Islet precursor cell (in vitro differentiated cells): Measurements from ENCODE around the gene TRIM24.

ENCODE experiments used
- DNase-seq: peaks from one replicate; pipeline ENCODE4 v3.0.0-alpha.2; 2018

TRIM24 gene

DNA sequence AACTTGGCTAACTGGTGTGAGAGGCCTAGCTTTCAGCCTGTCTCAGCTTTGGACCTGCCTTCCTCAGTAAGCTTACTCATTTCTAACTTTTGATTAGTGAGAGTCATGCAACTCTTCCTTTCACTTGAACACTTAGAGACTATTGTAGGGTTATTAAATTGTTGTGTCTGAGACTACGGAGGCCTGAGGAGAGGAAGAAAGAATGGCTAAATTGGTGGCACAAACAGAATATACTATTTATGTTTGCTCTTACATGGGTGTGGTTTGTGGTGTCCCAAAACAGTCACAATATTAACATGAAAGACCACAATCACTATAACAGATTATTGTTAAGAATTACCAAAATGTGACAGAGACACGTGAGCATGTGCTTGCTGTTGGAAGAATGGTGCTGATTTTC, 82.1 kb downstream of the TRIM24 start:
- no peak for DNase-seq

DNA sequence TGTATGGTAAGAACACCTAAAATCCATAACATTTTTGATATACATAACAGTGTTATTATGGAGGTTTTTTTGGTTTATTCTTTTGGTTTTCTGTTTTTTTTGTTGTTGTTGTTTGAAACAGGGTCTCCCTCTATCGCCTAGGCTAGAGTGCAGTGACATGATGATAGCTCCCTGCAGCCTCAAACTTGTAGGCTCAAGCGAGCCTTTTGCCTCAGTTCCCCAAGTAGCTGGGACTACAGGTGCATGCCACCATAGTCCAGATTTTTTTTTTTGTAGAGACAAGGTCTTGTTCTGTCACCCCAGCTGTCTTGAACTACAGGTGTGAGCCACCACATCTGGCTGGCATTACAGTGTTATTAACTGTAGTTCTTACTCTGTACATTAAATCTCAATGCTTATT, 83.7 kb downstream of the TRIM24 start:
- no peak for DNase-seq

DNA sequence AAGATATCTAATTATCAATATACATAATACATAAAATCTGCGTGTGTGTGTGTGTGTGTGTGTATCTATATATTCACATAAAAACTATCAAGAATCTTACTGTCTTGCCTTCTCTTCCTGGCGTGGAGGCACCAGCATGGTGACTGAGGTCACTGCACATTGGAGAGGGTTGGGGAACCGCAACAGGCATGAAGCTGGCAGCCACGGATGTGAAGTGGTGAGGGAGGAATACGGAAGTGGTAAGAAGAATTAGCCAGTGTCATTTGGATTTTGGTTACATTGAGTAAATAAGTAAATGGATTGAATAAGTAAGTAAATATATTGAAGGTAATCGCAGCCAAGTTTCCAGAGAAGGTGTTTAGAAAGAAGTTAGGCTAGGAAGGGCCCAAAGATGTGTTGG, 85.1 kb downstream of the TRIM24 start:
- no peak for DNase-seq

DNA sequence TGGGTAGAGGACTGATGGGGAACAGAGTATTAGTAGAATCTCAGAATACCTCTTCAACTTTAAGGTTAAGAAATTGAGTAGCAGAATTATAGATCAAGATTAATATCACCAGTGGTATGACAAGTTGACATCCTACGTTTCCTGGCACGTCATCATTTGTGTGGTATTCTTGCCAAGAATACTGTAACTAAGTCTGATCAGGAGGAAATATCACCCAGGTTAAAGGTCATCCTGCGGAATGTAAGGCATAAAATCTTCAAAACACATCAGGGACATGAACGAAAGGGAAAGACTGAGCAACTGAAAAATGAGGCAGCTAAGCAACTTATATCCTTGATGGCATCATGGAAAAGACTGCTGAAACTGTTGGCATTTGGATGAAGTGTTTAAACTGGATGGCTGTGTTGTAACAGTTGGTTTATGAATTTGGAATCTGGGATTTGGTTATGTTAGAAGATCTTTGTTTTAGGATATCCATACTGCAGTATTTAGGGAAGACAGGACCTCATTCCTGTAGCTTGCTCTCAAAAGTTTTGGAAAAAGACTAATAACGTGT, 86.1 kb downstream of the TRIM24 start:
- DNase-seq: no peak

DNA sequence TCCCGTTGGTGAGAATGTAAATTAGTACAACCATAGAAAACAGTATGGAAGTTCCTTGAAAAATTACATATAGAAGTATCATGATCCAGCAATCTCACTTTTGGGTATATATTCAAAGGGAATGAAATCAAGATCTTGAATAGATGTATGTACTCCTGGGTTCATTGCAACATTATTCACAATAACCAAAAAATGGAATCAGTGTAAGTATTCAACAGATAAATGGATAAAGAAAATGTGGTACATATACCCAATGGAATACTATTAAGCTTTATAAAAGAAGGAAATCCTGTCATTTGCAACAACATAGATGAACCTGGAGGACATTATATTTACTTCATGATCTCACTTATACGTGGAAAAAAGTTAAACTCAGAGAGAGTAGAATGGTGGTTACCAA, 86.8 kb downstream of the TRIM24 start:
- DNase-seq: no peak

DNA sequence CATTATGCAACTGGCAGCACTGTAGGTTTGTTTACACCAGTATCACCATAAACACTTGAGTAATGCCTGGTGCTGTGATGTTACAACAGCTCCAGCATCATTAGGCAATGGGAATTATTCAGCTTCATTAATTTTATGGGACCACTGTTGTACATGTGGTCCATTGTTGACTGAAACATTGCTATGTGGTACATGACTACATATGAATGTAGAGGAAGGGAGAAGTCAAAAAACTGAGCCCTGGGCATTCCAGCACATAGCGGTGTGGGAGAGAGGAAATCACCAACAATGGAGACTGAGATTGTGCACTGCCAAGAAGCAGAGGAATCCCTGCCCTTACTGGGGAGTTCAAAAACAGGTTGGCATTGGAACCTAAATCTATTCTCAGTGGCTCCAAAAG, 89.0 kb downstream of the TRIM24 start:
- DNase-seq: no peak

DNA sequence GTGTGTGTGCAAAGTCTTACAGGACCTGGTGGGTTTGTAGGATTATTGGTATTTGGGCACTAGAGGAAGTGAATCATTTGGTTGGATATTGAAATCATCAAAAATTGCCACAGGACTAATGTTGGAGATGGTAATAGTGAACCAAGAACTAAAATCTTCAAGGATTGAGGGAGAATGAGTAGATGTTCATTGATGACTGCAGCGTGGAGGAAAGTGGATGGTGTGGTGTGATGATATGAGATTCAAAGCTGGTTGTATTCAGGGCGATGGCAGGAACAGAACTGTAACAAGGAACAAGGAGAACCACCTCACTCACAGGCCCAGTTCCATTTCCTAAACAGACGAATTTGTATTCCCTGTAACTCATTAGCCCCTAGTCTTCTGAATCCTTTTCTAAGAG, 90.3 kb downstream of the TRIM24 start:
- no peak for DNase-seq

DNA sequence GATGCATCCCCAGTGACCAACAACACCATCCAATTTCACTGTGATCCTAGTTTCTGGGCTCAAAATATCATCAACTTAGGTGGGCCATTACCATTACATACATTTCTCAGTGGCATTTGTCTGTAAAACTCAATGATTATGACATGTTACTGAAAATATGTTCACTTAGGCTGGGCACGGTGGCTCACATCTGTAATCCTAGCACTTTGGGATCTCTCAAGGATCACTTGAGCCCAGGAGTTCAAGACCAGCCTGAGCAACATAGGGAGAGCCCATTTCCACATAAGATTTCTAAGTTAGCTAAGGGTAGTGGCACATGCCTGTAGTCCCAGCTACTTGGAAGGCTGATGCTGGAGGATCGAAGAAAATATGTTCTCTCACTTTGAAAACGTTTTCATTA, 91.0 kb downstream of the TRIM24 start:
- no peak for DNase-seq

DNA sequence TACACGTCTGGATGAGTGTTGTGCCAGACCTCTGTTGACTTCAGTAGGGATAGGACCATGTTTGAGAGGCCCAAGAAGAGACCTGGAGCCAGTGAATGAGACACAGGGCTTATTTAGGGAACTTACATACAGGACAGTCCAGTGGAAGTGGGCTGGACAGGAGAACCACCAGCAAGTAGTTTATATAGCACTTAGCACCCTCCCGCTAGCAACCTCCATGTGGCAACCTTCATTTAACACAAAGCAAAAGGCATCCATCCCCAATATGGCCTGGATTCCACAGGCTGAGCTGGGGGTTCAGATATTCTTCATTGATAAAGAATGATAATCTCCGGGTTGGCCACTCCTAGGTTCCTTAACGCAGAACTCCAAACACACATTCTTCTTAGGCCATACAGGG, 93.7 kb downstream of the TRIM24 start:
- no peak for DNase-seq

DNA sequence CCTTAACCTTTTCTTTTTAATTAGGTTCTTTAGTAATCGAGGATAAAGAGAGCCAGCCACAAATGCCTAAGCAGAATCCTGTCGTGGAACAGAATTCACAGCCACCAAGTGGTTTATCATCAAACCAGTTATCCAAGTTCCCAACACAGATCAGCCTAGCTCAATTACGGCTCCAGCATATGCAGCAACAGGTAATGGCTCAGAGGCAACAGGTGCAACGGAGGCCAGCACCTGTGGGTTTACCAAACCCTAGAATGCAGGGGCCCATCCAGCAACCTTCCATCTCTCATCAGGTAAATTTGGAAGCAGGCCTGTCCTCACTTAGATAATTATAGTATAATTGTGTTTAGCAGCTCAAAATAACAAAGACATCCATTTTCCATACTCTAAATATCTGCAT, 94.6 kb downstream of the TRIM24 start:
- DNase-seq: no peak

DNA sequence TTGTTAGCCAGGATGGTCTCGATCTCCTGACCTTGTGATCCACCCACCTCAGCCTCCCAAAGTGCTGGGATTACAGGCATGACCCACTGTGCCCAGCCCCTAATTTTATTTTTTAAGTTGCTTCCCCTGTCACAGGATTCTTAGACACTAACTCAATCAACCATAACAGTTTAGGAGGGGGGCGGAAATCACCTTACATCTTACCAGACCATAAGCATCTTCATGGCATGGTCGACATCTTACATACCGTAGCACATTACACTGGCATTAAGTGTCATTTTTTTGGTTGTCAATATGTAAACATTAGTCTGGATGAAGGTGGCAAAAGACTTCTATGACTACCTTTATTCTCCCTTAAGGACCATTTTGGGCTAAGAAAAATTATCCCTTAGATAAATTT, 95.6 kb downstream of the TRIM24 start:
- no peak for DNase-seq

DNA sequence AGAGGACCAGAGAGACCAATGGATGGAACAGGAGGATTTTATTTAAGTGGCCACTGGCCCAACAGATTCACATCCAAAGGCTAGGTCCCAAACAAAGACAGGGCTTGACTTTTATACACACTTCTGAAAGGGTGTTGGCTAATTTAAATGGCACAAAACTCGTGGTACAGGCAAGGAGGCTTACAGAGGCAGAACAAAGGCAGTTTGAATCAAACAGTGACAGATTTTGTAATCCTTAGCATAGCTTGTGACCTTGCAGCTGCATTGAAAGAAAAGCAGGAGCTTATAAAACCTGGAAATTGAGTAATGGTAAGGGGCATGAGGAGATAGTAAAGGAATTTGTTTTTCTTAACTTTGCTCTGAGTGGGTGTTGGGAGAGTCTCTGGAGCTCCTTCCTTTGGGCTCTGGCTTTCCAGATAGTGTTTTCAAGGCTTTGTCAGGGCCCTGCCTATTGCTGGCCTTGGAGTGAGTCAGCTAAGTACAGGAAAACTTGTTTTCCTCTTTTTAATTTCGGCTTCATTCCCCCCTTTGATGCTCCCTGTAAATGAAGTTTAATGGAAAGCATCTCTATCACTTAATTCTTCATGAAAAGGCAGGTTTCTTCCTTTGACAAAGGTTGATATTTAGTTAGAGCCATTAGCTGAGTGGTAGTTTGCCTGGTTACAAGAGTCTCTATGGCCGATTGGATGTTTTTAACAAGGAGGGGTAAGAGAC, 96.9 kb downstream of the TRIM24 start:
- no peak for DNase-seq

DNA sequence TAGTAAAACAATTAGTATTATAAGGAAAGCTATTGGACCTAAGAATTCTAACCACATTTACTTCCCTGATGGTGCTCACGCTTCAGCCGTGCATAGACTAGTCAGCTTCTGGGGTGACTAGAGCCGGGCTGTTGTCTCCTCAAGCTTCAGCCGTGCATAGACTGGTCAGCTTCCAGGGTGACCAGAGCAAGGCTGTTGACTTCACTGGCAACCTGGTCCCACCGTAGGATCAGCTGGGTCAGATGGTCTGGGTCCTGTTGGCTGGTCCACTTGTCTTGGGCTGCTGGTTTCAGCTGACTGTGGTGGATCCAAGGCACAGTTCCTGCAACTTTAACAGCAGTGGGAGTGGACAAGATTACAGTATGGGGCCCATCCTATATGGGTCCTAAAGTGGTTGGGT, 99.4 kb downstream of the TRIM24 start:
- no peak for DNase-seq

DNA sequence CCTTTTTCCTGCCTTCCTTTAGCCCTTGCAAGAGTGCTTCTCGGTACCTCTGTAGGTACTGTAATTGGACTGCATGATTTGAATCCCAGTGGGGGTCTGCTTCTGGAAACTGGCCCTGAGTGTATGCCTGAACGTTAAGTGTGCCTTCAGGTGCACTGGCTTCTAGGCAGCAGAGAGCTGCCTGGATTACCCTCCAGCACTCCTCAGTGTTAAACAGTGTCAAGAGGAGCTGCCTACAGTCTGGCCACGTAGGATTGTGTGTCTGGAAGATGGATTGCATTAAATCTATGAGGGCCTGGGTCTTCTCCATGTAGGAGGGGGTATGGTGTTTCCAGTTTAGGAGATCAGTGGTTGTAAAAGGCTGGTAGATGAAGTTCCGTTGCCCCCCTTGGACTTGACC, 103.7 kb downstream of the TRIM24 start:
- no peak for DNase-seq

DNA sequence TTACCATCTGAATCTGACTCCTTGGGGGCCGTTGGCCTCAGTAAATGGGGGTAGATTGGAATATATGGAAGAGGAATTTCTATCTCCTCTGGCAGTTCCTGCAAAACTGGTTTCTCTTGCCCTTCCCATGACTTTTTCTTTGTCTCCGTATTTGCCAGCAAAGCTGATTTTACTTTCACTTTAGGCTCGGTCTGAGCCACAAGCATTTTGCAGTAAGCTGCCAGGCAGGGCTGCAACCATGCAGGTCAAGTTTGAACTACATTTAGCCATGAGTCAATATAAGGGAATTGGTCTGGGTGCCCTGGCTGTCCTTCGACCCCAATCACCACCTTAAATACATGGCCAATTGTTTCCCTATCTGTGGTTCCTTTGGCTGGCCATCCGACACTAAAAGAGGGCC, 104.3 kb downstream of the TRIM24 start:
- no peak for DNase-seq

DNA sequence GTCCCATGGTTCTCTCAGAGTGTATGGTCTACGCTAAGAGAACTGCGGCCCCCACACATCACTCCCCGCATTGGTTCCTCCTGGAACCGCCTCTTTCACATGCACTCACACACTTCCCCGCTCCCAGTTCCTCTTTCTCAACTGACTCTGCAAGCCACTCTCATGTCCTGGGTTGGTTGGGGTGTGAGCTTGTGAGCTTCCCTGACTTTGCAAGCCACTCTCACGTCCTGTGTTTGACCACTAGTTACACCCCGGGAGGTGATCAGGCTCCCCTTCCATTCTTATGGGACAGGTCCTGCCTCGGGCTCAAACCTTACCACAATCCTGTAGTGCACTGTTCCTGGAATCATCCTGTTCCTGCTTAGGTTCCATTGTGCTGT, 105.0 kb downstream of the TRIM24 start:
- DNase-seq: no peak

DNA sequence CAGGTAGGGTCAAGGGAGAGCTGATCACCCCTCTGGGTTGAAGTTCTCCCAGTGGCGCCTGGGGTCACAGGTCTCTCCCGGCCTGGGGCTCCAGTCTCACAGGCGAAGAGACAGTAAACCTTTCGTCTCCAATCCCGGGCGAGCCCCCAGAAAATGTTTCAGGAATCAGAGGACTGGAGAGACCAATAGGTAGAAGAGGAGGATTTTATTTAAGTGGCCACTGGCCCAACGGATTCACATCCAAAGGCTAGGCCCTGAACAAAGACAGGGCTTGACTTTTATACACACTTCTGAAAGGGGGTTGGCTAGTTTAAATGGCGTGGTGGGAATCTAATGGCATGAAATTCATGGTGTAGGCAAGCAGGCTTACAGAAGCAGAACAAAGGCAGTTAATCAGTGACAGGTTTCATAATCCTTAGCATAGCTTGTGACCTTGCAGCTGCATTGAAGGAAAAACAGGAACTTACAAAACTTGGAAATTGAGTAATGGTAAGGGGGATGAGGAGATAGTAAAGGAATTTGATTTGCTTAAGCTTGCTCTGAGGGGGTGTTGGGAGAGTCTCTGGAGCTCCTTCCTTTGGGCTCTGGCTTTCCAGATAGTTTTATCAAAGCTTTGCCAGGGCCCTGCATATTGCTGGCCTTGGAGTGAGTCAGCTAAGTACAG, 105.5 kb downstream of the TRIM24 start:
- DNase-seq: no peak

DNA sequence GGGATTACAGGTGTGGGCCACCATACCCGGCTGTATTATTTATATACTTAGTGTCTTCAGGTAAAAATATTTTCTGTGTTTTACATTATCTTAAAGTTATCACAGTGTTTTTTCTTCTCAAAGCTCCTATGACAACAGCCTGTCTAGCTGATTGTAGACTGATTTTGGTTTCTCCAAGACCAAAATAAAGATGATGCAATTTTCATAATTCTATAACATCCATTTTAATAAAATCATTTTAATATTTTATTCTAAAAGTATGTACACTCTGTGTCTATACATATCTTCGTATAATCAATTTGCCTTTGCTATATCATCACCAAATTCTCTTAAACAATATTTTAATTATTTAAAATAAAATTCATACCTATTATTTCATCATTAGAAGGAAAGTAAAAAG, 108.6 kb downstream of the TRIM24 start:
- no peak for DNase-seq

DNA sequence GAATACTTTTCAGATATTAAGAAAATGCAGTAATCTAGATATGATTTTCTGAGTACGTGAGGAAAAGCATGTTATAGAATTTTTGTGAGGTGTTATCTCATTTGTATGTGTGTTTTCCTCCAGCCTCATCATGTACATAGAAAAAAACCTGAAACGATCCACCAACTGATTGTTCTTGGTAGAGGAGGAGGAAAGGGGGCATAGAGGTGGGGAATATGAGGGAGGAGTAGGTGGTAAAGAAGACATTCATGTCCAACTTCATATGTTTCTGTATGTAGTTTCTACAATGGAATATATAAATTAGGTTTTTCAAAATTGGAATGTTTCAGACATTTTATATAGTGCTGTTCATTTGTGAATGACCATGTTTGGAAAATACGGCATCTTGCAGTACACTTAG, 109.4 kb downstream of the TRIM24 start:
- DNase-seq: no peak

DNA sequence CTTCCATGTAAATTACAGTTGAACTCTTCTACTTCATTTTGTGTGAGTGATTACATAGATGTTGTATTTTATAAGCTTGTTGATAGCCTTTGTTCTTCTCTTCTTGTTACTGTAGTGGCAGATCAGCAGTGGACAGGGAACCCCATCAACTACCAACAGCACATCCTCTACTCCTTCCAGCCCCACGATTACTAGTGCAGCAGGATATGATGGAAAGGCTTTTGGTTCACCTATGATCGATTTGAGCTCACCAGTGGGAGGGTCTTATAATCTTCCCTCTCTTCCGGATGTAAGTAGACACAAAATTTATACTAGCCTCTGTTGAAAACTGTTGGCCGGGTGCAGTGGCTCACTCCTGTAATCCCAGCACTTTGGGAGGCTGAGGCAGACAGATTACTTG, 110.7 kb downstream of the TRIM24 start:
- no peak for DNase-seq

DNA sequence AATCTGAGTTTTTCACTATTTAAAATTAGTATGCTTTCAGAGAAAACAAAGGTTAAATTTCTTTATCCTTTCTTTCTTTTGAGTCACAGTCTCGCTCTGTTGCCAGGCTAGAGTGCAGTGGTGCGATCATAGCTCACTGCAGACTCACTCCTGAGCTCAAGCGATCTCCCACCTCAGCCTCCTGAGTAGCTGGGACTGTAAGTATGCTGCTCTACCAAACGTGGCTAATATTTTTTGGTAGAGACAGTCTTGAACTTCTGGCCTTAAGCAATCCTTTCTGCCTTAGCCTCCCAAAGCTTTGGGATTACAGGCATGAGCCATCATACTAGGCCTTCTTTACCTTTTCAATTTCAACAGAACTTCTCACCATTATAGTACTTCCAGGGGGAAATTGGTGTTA, 113.7 kb downstream of the TRIM24 start:
- DNase-seq: no peak

DNA sequence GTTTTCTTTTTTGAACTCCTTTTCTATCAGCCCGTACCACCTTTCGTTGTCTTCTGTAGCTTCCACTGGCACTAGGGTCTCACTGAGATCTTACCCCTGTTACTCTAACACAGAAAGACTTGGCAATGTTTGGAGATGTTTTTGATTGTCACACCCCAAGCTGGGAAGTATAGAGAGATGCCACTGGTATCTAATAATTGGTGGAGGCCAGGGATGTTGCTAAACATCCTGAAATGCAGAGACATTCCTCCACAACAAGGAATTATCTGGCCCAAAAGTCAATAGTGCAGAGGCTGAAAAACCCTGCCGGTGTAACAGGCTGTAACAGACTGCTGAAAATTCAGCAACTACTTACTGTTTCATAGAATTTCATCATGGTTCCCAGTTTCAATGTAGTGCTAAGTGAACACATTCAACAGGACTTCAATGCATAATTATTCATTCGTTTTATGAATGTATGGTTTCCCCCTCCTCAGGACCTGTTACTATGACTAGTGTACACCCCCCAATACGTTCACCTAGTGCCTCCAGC, 115.9 kb downstream of the TRIM24 start:
- DNase-seq: no peak

DNA sequence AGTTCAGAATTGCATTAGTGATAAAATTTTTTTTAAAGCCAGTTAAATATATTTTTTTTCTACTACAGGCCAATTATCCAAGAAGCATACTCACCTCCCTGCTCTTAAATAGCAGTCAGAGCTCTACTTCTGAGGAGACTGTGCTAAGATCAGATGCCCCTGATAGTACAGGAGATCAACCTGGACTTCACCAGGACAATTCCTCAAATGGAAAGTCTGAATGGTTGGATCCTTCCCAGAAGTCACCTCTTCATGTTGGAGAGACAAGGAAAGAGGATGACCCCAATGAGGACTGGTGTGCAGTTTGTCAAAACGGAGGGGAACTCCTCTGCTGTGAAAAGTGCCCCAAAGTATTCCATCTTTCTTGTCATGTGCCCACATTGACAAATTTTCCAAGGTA, 119.1 kb downstream of the TRIM24 start:
- DNase-seq: no peak

DNA sequence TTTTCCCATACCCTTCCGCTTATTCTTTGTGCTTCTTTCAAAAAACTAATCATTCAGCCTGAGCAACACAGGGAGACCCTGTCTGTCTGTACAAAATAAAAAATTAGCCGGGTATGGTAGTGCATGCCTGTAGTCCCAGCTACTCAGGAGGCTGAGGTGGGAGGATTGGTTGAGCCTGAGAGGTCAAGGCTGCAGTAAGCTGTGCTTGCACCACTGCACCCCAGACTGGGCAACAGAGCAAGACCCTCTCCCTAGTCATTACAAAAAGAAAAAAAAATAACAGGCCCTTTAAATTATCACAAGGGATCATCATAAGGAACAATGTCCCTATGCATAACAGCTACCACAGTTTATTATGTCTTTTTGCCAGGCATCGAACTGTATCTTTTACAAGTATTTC, 119.6 kb downstream of the TRIM24 start:
- no peak for DNase-seq

DNA sequence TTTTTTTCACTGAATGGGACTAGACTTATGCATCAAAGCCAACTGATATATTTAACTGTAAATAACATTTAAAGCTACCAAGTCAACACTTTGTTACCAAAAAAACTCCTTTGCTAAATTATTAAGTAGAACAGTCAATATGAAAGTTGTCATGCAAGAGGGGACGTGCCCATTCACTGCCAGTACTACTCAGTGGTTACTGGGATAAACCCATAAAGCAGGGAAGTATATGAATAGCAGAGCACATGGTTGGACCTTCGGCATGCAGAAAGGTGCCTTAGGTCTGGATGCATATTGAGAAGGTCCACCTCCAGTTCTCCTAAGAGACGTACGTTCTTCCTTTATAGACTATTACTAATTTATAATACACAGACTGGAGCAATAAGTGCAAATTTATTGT, 121.0 kb downstream of the TRIM24 start:
- DNase-seq: no peak
